ENCODE data around the gene HCAR1.

- TF ChIP-seq CTCF (conservative IDR thresholded peaks at IDR 0.05) (no peak), ZFX (IDR thresholded peaks at IDR 0.05) (no peak)
These were observed 5.9 kb downstream of the HCAR1 start for GRCh38 chr12:122724641-122725243.

All from C4-2B (cell line).